ENCODE measurements around the gene TRPM2.

Gene TRPM2

GRCh38 chr21:44326716-44327602 lies 26.5 kb upstream of the TRPM2 start:
- no peak overlapping the region for H3K4me3 ChIP-seq (replicated peaks in 1 of 2; ENCODE audit: low read depth in 2 of 2, low read length in 2 of 2)
- no peak for TF ChIP-seq CTCF (IDR thresholded peaks at IDR 0.05; ENCODE audit: low read depth, low read length)
- no peak for DNase-seq (ENCODE audit: low read depth in 2 of 2)

- no peak for TF ChIP-seq CTCF (IDR thresholded peaks at IDR 0.05; ENCODE audit: low read depth, low read length)
- H3K4me3 ChIP-seq (replicated peaks in 1 of 2; ENCODE audit: low read depth in 2 of 2, low read length in 2 of 2) = no peak overlapping the region
- DNase-seq (ENCODE audit: low read depth in 2 of 2) = no peak
These were observed 25.8 kb upstream of the TRPM2 start for GRCh38 chr21:44327603-44327974.

- no peak for DNase-seq (ENCODE audit: low read depth in 2 of 2)
- H3K4me3 ChIP-seq (replicated peaks in 1 of 2; ENCODE audit: low read depth in 2 of 2, low read length in 2 of 2) = no peak overlapping the region
- no peak for TF ChIP-seq CTCF (IDR thresholded peaks at IDR 0.05; ENCODE audit: low read depth, low read length)
These were observed 25.1 kb upstream of the TRPM2 start for GRCh38 chr21:44328242-44328895.

- no peak overlapping the region for H3K4me3 ChIP-seq (replicated peaks in 1 of 2; ENCODE audit: low read depth in 2 of 2, low read length in 2 of 2)
- DNase-seq (ENCODE audit: low read depth in 2 of 2) = no peak
These were observed 24.1 kb upstream of the TRPM2 start for GRCh38 chr21:44329086-44329889.

DNA sequence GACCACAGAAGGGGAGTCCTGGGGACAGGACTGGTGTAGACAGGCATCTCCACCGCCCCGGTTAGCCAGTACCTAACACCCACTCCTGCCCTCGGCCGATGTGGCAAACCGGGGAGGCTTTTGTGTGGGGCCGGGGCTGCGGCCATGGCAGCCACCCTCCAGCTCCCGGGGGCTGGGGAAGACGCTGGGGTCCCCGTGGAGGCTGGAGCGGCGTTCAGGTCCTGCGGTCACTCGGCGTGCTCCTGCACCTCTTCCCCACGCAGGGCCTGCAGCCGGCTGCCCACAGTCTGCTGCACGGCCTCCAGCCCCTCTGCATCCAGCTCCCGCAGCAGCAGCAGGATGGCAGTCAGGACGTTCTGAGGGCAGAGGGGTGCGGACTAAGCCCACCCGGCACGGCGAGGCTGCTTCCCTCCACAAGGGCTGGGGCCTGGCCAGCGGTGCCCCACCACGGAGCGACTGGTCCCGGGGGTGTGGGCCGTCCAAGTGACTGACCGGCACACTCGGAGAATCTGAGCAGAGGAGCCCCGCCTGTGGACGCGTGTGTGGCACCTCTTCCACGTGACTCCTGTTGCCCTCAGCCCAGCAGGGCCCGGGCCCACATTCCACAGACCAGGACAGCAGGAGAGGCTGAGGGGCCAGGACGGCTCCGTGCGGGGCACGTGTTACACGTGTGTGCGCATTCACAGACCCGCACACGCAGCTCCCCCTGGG lies 23.3 kb upstream of the TRPM2 start:
- TF ChIP-seq CTCF (IDR thresholded peaks at IDR 0.05; ENCODE audit: low read depth, low read length) = no peak
- H3K4me3 ChIP-seq (replicated peaks in 1 of 2; ENCODE audit: low read depth in 2 of 2, low read length in 2 of 2) = no peak overlapping the region
- DNase-seq (ENCODE audit: low read depth in 2 of 2) = no peak

More at GRCh38 chr21:44329086-44329889, 24.1 kb upstream of the TRPM2 start:
- TF ChIP-seq CTCF (IDR thresholded peaks at IDR 0.05; ENCODE audit: low read depth, low read length) = no peak

DNA sequence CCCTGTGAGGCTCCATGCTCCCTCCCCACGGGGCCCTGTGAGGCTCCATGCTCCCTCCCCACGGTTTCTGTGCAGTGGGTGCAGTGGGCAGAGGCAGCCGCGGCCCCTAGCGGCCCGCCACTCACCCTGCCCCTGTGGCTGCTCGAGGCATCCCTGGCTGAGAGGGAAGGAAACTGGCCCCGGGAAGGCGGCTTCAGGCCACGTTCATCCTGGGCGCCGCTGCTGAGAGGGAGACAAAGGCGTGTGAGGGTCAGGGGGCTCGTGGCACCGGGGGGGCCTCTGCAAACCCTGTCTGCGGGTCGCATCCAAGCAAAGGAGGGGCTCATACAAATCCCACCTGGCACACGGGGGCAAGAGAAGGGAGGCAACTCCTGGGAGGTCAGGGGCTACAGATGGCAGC lies 22.7 kb upstream of the TRPM2 start:
- no peak for DNase-seq (ENCODE audit: low read depth in 2 of 2)
- no peak overlapping the region for H3K4me3 ChIP-seq (replicated peaks in 1 of 2; ENCODE audit: low read depth in 2 of 2, low read length in 2 of 2)
- TF ChIP-seq CTCF (IDR thresholded peaks at IDR 0.05; ENCODE audit: low read depth, low read length) = no peak
